ENCODE results near the gene LTBP1. TPM values are rescaled to one million over a fixed set of nuclear protein-coding genes. Genes with fewer than 3 reads are reported as not detected.

The LTBP1 gene
- total and polyA plus RNA-seq, 2 of the 13 experiments (the other 11 are each of a cell fraction or from before 2014, with no cell fraction given): 0.12 to 0.22 TPM

DNA sequence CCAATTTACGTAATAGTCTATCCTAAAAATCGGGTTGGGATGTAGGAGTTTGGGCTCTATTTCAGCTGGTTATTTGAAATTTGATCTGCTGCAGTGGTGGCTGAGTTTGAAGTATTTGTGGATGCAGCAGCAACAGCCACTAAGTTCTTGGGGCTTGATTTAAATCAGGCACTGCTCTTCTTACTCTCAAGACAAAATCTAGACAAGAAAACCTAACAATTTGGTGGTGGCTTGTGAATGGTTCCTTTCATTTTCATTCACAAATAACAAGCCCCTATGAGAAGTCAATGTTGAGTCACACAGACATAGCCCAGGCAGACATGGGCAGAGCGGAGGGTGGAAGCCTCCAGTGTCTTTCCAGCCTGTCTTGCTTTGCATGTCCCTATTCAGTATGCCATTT lies 199.3 kb downstream of the LTBP1 start:
- Histone ChIP-seq H3K27ac (ENCODE audit: extremely low read length, insufficient read depth, low read length) (no peak overlapping the region), H3K4me3 (replicated peaks in 1 of 3; ENCODE audit: insufficient read depth in 1 of 3, low read depth in 2 of 3, low read length in 3 of 3) (no peak overlapping the region), H3K4me1 (ENCODE audit: insufficient read depth, low read length) (no peaks in the 10 kb centered on the region), H3K27me3 (ENCODE audit: control insufficient read depth in 1 of 2, insufficient read depth in 2 of 2, low read length in 2 of 2) (no peaks in the 10 kb centered on the region), H4K20me1 (ENCODE audit: insufficient read depth, low read length) (no peaks in the 10 kb centered on the region), H2AFZ (ENCODE audit: low read length) (no peak overlapping the region), H3K9me3 (ENCODE audit: low read length) (no peaks in the 10 kb centered on the region), H3K79me2 (ENCODE audit: insufficient read depth, low read length) (no peaks in the 10 kb centered on the region), H3K9ac (ENCODE audit: insufficient read depth, low read depth, low read length) (no peak overlapping the region), H3K36me3 (replicated peaks in 1 of 2; ENCODE audit: control insufficient read depth in 1 of 2, insufficient read depth in 2 of 2, low read length in 2 of 2) (no peaks in the 10 kb centered on the region), H3K4me2 (ENCODE audit: low read depth, low read length) (no peak overlapping the region)
- BruUV-seq (replicated peaks): no TSS peak
- FAIRE-seq (no peak), ATAC-seq (no peak), DNase-seq (ENCODE audit: low spot score) (no peak)
- intact Hi-C loops (cut with micrococcal nuclease; ENCODE audit: unreplicated experiment): no loop called here
- ChIA-PET POLR2A (no interaction called here), CTCF (ENCODE audit: low intra/inter-chr PET ratio, low total read pairs) (no interaction called here)
- in situ Hi-C loops (cut with HindIII; ENCODE audit: extremely low pct_ligation_motif_present, low pct_unique_long_range_greater_than_20kb): no loop called here
- WGBS (ENCODE audit: low lambda C conversion rate): 6% methylated on average over 3 of the region's 3 CpGs
- TF ChIP-seq HNRNPL (IDR thresholded peaks at IDR 0.05; ENCODE audit: low read depth, low read length) (no peak), PAX8 (CRISPR knock-in tag; IDR thresholded peaks at IDR 0.05; ENCODE audit: borderline replicate concordance) (no peak)
- TF ChIP-seq, protein P1, sequence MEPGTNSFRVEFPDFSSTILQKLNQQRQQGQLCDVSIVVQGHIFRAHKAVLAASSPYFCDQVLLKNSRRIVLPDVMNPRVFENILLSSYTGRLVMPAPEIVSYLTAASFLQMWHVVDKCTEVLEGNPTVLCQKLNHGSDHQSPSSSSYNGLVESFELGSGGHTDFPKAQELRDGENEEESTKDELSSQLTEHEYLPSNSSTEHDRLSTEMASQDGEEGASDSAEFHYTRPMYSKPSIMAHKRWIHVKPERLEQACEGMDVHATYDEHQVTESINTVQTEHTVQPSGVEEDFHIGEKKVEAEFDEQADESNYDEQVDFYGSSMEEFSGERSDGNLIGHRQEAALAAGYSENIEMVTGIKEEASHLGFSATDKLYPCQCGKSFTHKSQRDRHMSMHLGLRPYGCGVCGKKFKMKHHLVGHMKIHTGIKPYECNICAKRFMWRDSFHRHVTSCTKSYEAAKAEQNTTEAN (CRISPR knock-in tag; conservative IDR thresholded peaks at IDR 0.05): no peak
- TF ChIP-seq, protein P2, sequence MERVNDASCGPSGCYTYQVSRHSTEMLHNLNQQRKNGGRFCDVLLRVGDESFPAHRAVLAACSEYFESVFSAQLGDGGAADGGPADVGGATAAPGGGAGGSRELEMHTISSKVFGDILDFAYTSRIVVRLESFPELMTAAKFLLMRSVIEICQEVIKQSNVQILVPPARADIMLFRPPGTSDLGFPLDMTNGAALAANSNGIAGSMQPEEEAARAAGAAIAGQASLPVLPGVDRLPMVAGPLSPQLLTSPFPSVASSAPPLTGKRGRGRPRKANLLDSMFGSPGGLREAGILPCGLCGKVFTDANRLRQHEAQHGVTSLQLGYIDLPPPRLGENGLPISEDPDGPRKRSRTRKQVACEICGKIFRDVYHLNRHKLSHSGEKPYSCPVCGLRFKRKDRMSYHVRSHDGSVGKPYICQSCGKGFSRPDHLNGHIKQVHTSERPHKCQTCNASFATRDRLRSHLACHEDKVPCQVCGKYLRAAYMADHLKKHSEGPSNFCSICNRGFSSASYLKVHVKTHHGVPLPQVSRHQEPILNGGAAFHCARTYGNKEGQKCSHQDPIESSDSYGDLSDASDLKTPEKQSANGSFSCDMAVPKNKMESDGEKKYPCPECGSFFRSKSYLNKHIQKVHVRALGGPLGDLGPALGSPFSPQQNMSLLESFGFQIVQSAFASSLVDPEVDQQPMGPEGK (CRISPR knock-in tag; IDR thresholded peaks at IDR 0.05): no peak
- TF ChIP-seq, protein P3, sequence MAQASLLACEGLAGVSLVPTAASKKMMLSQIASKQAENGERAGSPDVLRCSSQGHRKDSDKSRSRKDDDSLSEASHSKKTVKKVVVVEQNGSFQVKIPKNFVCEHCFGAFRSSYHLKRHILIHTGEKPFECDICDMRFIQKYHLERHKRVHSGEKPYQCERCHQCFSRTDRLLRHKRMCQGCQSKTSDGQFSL (CRISPR knock-in tag; IDR thresholded peaks at IDR 0.05): no peak

Measured in HepG2 (cell line).